Osteocyte (in vitro differentiated cells): ENCODE measurements around the gene POU6F2. TPM values are rescaled to one million over a fixed set of nuclear protein-coding genes. Genes with fewer than 3 reads are reported as not detected.

ENCODE experiments used
- DNase-seq: peaks from one replicate; pipeline ENCODE4 v3.0.0; 2021; ENCODE audit warnings: mixed read lengths; ENCODE audit not compliant: unreplicated experiment; ENCODE audit errors: extremely low spot score
- H3K27ac Mint-ChIP-seq: one replicate; pipeline ENCODE4 v1.8.0; 2021; ENCODE audit warnings: mild to moderate bottlenecking, mixed read lengths; ENCODE audit not compliant: unreplicated experiment
- H3K27me3 Mint-ChIP-seq: one replicate; pipeline ENCODE4 v1.8.0; 2021; ENCODE audit warnings: mixed read lengths; ENCODE audit not compliant: unreplicated experiment
- H3K36me3 Mint-ChIP-seq: one replicate; pipeline ENCODE4 v1.8.0; 2021; ENCODE audit warnings: mixed read lengths; ENCODE audit not compliant: unreplicated experiment
- H3K4me1 Mint-ChIP-seq: one replicate; pipeline ENCODE4 v1.8.0; 2021; ENCODE audit warnings: mixed read lengths; ENCODE audit not compliant: unreplicated experiment
- H3K4me3 Mint-ChIP-seq: one replicate; pipeline ENCODE4 v1.8.0; 2021; ENCODE audit warnings: mild to moderate bottlenecking, moderate library complexity, mixed read lengths; ENCODE audit not compliant: unreplicated experiment
- H3K9me3 Mint-ChIP-seq: one replicate; pipeline ENCODE4 v1.8.0; 2021; ENCODE audit warnings: mixed read lengths; ENCODE audit not compliant: unreplicated experiment
- CTCF ChIP-seq: fragments of 200-600 bp; sonication (generic); IDR thresholded peaks from 2 replicates; pipeline ENCODE4 v1.5.0; 2021; ENCODE audit warnings: antibody characterized with exemption, mild to moderate bottlenecking, moderate library complexity
- total RNA-seq: library from RNA; stranded (reverse); gene quantifications from 2 replicates; pipeline ENCODE4 v1.2.1, GENCODE V29; 2021

Gene POU6F2
- total RNA-seq, 1 donor from 2014 or later, result 0.78 TPM

GRCh38 chr7:39161903-39162302 lies 184.2 kb downstream of the POU6F2 start:
- Mint-ChIP-seq H3K27ac (no peak overlapping the region), H3K27me3 (peaks cover 17% of the 10 kb centered on the region), H3K9me3 (no peaks in the 10 kb centered on the region), H3K4me1 (no peaks in the 10 kb centered on the region), H3K4me3 (no peak overlapping the region), H3K36me3 (no peaks in the 10 kb centered on the region)
- TF ChIP-seq CTCF, result no peak
- no peak for DNase-seq

GRCh38 chr7:39164887-39165286 lies 187.2 kb downstream of the POU6F2 start:
- Mint-ChIP-seq H3K36me3 (no peaks in the 10 kb centered on the region), H3K27me3 (peaks cover 14% of the 10 kb centered on the region), H3K4me3 (no peak overlapping the region), H3K4me1 (no peaks in the 10 kb centered on the region), H3K9me3 (no peaks in the 10 kb centered on the region), H3K27ac (no peak overlapping the region)
- no peak for TF ChIP-seq CTCF
- DNase-seq, result no peak

GRCh38 chr7:39168403-39169098 lies 190.8 kb downstream of the POU6F2 start:
- Mint-ChIP-seq H3K9me3 (no peaks in the 10 kb centered on the region), H3K27me3 (peaks cover 6% of the 10 kb centered on the region), H3K27ac (no peak overlapping the region), H3K36me3 (no peaks in the 10 kb centered on the region), H3K4me1 (no peaks in the 10 kb centered on the region), H3K4me3 (no peak overlapping the region)
- TF ChIP-seq CTCF, result no peak
- DNase-seq, result no peak

GRCh38 chr7:39172137-39172536 lies 194.4 kb downstream of the POU6F2 start:
- TF ChIP-seq CTCF, result no peak
- H3K36me3 Mint-ChIP-seq, result no peaks in the 10 kb centered on the region
- no peaks in the 10 kb centered on the region for H3K4me1 Mint-ChIP-seq
- no peak for DNase-seq
- no peaks in the 10 kb centered on the region for H3K27me3 Mint-ChIP-seq
- H3K27ac Mint-ChIP-seq, result no peak overlapping the region
- no peak overlapping the region for H3K4me3 Mint-ChIP-seq
- H3K9me3 Mint-ChIP-seq, result no peaks in the 10 kb centered on the region

- Mint-ChIP-seq H3K36me3 (no peaks in the 10 kb centered on the region), H3K4me3 (no peak overlapping the region), H3K4me1 (no peaks in the 10 kb centered on the region), H3K9me3 (no peaks in the 10 kb centered on the region), H3K27me3 (peaks cover 3% of the 10 kb centered on the region), H3K27ac (no peak overlapping the region)
- no peak for DNase-seq
- no peak for TF ChIP-seq CTCF
Observed at GRCh38 chr7:39181398-39181797, 203.7 kb downstream of the POU6F2 start.
